CD4-positive, alpha-beta T cell treated with Interleukin-2 at 100 ng/mL for 4 hours (primary cell): ENCODE data around the gene CCDC47.
"Not testable (repeated sequence)": the region's sequence is repeated elsewhere in the genome, so short reads cannot be mapped to it uniquely, and the experiment has no call there.

Experiments used
- DNase-seq: peaks from one replicate; pipeline ENCODE4 v3.0.0-alpha.2; 2020; ENCODE audit warnings: low spot score

The CCDC47 gene

DNA sequence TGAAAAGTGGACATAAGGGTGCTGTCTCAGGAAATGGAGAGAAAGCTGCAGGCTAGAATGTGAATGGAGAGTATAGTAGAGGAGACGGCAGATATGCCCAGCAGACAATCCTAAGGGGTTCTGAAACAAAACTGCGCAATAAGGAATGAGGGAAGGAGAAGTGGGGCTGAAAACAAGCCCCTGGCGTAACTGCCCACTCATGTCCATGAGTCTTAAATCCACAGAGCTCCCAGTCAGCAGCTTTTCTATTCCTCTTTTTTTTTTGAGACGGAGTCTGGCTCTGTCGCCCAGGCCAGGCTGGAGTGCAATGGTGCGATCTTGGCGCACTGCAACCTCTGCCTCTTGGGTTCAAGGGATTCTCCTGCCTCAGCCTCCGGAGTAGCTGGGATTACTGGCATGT is 37.7 kb downstream of the CCDC47 start:
- DNase-seq = no peak

DNA sequence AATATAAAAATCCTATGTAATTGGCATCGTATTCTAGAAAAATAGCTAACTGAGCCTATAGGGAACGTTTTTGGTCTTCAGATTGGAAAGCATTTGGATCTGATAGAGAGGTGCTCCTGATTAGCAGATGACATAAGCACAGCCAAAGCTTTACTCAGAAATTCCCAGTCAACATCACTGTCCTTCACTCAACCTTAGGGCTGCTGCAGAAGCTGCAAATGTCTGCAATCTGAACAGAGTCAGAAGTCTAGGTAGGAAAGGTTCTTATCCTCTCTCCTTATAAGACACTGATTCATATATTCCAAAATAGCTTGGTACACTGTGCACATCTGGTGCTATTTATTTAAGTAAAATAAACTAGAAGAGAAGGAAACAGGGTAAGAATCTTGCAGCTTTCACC is 51.0 kb downstream of the CCDC47 start:
- no peak for DNase-seq

DNA sequence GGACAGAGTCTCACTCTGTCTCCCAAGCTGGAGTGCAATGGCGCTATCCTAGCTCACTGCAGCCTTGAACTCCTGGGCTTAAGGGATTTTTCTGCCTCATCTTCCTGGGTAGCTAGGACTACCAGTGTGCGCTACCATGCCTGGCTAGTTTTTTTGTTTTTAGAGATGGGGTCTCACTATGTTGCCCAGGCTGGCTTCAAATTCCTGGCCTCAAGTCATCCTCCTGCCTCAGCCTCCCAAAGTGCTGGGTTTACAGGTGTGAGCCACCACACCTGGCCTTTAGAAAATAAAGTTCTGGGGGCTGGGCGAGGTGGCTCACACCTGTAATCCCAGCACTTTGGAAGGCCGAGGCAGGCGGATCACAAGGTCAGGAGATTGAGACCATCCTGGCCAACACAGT is 53.2 kb downstream of the CCDC47 start:
- DNase-seq = not testable (repeated sequence)

DNA sequence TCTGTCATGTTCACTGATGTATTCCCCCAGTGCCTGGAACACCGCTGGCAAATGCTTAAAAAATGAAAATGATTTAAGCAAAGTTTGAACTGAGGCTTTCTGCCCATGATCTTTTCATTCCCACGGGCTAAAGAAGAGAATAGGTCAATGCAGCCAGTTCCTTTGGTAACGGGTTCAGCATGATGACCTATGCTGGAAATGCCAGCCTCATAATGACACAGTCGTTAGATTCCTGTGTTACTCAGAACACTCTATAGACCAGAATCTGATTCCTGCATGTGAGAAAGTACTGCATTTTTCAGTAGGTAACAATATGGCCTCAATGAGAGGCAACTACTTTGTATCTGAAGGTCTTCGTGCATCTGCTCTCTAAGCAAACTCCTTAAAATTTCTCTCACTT is 54.4 kb downstream of the CCDC47 start:
- no peak for DNase-seq

DNA sequence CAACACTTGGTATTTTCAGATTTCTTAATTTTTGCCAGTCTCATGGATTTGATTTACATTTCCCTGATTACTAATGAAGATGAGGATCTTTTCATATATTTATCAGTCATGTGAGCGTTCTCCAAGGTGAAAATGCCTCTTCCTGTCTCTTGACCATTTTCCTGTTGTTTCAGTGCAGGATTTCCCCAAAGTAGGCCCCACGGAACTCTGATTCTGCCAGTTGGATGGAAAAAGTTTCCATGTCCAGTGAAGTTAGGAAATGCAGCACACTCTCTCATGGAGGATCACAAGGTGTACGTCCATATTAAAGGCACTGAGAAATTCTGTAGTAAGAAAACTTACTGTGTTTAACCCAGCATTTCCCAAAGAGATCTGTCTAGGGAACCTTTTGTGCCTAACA is 57.0 kb downstream of the CCDC47 start:
- no peak for DNase-seq

GRCh38 chr17:63714550-63715277 is 58.7 kb downstream of the CCDC47 start:
- no peak for DNase-seq

GRCh38 chr17:63709110-63709509 is 64.3 kb downstream of the CCDC47 start:
- DNase-seq = no peak

GRCh38 chr17:63707151-63707550 is 66.2 kb downstream of the CCDC47 start:
- peak; percentile 26 for DNase-seq

GRCh38 chr17:63706336-63707082 is 66.9 kb downstream of the CCDC47 start:
- DNase-seq = peak; percentile 36

GRCh38 chr17:63705657-63706056 is 67.7 kb downstream of the CCDC47 start:
- DNase-seq = peak; percentile 18

DNA sequence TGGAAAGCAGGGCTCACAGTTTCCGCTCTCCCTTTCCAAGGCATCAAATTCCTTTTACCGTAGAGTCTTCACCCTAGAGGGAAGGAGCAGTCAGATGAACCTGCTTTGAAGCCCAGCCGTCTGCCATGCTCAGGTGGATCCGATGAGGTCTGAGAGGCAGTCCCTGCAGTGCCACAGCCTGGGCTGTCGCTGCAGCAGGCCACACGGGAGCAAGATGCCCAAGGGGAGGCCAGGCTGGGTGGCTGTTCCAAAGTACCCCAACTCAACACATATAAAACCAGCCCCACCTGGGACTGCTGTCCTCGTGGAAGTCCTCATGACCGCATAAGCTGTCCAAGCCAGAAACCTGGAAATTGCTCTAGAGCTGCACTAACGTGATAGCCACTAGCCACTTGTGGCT is 68.6 kb downstream of the CCDC47 start:
- no peak for DNase-seq

- DNase-seq = no peak
Observed at GRCh38 chr17:63704259-63704576, 69.2 kb downstream of the CCDC47 start.

GRCh38 chr17:63703556-63704258 is 69.7 kb downstream of the CCDC47 start:
- no peak for DNase-seq

- no peak for DNase-seq
Observed at GRCh38 chr17:63703029-63703428, 70.4 kb downstream of the CCDC47 start.

GRCh38 chr17:63702721-63703015 is 70.7 kb downstream of the CCDC47 start:
- no peak for DNase-seq

DNA sequence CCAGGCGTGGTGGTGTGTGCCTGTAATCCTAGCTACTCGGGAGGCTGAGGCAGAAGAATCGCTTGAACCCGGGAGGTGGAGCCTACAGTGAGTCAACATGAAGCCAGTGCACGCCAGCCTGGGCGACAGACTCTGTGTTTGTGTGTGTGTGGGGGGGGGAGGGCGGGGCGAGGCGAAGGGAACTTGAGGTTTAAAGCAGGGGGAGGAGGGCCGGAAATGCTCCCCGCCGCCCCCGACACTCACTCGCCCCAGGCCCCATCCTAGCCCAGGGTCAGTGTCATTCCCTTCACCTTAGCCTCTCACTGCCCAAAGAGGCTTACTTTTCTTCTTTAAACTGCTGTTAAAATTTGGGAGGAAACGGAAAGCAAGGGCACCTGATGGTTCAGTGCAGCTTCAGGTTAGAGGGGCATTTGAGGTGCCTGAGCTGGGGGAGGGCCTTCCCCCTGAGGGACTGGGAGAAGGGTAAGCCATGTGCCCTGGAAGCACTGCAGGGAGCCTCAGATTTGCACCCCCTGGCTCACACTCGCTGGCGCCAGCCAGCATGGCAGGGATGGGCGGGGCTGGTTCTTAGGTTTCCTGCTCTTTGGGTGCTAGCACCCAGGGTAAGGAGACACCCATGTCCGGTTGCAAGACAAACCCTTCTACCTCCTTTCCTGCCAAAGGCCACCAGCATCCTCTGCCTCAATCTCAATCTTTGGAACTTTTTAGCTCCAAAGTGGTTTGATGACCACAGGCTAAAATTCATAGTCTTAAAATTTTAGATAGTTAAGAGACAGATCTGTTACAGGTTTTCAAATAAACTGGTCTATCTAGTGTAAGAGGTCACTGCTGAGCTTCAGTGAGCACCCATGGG is 71.3 kb downstream of the CCDC47 start:
- peak; percentile 88 for DNase-seq

- DNase-seq = no peak
Observed at GRCh38 chr17:63701456-63701820, 72.0 kb downstream of the CCDC47 start.

- peak; percentile 51 for DNase-seq
Observed at GRCh38 chr17:63700528-63701455, 72.6 kb downstream of the CCDC47 start.

GRCh38 chr17:63699638-63700527 is 73.5 kb downstream of the CCDC47 start, which contains the start of gene LIMD2:
Gene LIMD2 (minus strand): TSS chr17:63700125. CDS start chr17:63699298, 827 bp downstream.
- peak; percentile 91 for DNase-seq
